ENCODE results near the gene GPC3. TPM values are rescaled to one million over a fixed set of nuclear protein-coding genes. Genes with fewer than 3 reads are reported as not detected.

Gene GPC3
- total RNA-seq, 1 donor: not detected

GRCh38 chrX:133921764-133922389, 63.5 kb downstream of the GPC3 start:
- peak; percentile 61 for TF ChIP-seq CTCF (IDR thresholded peaks at IDR 0.05; ENCODE audit: extremely low read depth, low read depth, low read length)
- Histone ChIP-seq H3K4me2 (ENCODE audit: insufficient read depth, low read length) (no peak overlapping the region), H3K79me2 (ENCODE audit: insufficient read depth, low read length) (no peaks in the 10 kb centered on the region), H3K9me3 (ENCODE audit: low read depth, low read length) (no peaks in the 10 kb centered on the region), H3K27me3 (ENCODE audit: insufficient read depth, low read length) (no peaks in the 10 kb centered on the region), H3K27ac (ENCODE audit: low read depth, low read length) (no peak overlapping the region), H4K20me1 (ENCODE audit: insufficient read depth, low read length) (no peaks in the 10 kb centered on the region), H3K4me1 (ENCODE audit: insufficient read depth, low read length) (no peaks in the 10 kb centered on the region), H2AFZ (ENCODE audit: low read length) (no peak overlapping the region), H3K4me3 (ENCODE audit: insufficient read depth, low read length) (no peak overlapping the region), H3K36me3 (ENCODE audit: insufficient read depth, low read length) (no peaks in the 10 kb centered on the region)
- no peak for DNase-seq (ENCODE audit: insufficient read length, low spot score, missing footprints)

GRCh38 chrX:133921086-133921485, 64.3 kb downstream of the GPC3 start:
- Histone ChIP-seq H3K4me2 (ENCODE audit: insufficient read depth, low read length) (no peak overlapping the region), H3K4me1 (ENCODE audit: insufficient read depth, low read length) (no peaks in the 10 kb centered on the region), H2AFZ (ENCODE audit: low read length) (no peak overlapping the region), H3K27ac (ENCODE audit: low read depth, low read length) (no peak overlapping the region), H3K27me3 (ENCODE audit: insufficient read depth, low read length) (no peaks in the 10 kb centered on the region), H3K4me3 (ENCODE audit: insufficient read depth, low read length) (no peak overlapping the region), H4K20me1 (ENCODE audit: insufficient read depth, low read length) (no peaks in the 10 kb centered on the region), H3K36me3 (ENCODE audit: insufficient read depth, low read length) (no peaks in the 10 kb centered on the region), H3K9me3 (ENCODE audit: low read depth, low read length) (no peaks in the 10 kb centered on the region), H3K79me2 (ENCODE audit: insufficient read depth, low read length) (no peaks in the 10 kb centered on the region)
- TF ChIP-seq CTCF (IDR thresholded peaks at IDR 0.05; ENCODE audit: extremely low read depth, low read depth, low read length): no peak
- DNase-seq (ENCODE audit: insufficient read length, low spot score, missing footprints): no peak

- no peaks in the 10 kb centered on the region for H3K9me3 ChIP-seq (ENCODE audit: low read depth, low read length)
- no peak overlapping the region for H3K27ac ChIP-seq (ENCODE audit: low read depth, low read length)
- no peak overlapping the region for H3K4me3 ChIP-seq (ENCODE audit: insufficient read depth, low read length)
- TF ChIP-seq CTCF (IDR thresholded peaks at IDR 0.05; ENCODE audit: extremely low read depth, low read depth, low read length): no peak
- no peak overlapping the region for H2AFZ ChIP-seq (ENCODE audit: low read length)
- no peak overlapping the region for H3K4me2 ChIP-seq (ENCODE audit: insufficient read depth, low read length)
- no peaks in the 10 kb centered on the region for H4K20me1 ChIP-seq (ENCODE audit: insufficient read depth, low read length)
- no peak for DNase-seq (ENCODE audit: insufficient read length, low spot score, missing footprints)
- H3K4me1 ChIP-seq (ENCODE audit: insufficient read depth, low read length): no peaks in the 10 kb centered on the region
- H3K36me3 ChIP-seq (ENCODE audit: insufficient read depth, low read length): no peaks in the 10 kb centered on the region
- H3K79me2 ChIP-seq (ENCODE audit: insufficient read depth, low read length): no peaks in the 10 kb centered on the region
- no peaks in the 10 kb centered on the region for H3K27me3 ChIP-seq (ENCODE audit: insufficient read depth, low read length)
Measured at GRCh38 chrX:133918361-133918771, 67.0 kb downstream of the GPC3 start.

GRCh38 chrX:133916984-133917722, 68.2 kb downstream of the GPC3 start:
- H3K4me2 ChIP-seq (ENCODE audit: insufficient read depth, low read length): no peak overlapping the region
- no peak for TF ChIP-seq CTCF (IDR thresholded peaks at IDR 0.05; ENCODE audit: extremely low read depth, low read depth, low read length)
- no peaks in the 10 kb centered on the region for H4K20me1 ChIP-seq (ENCODE audit: insufficient read depth, low read length)
- H3K4me3 ChIP-seq (ENCODE audit: insufficient read depth, low read length): no peak overlapping the region
- H3K9me3 ChIP-seq (ENCODE audit: low read depth, low read length): no peaks in the 10 kb centered on the region
- no peaks in the 10 kb centered on the region for H3K4me1 ChIP-seq (ENCODE audit: insufficient read depth, low read length)
- no peak overlapping the region for H2AFZ ChIP-seq (ENCODE audit: low read length)
- H3K36me3 ChIP-seq (ENCODE audit: insufficient read depth, low read length): no peaks in the 10 kb centered on the region
- H3K27ac ChIP-seq (ENCODE audit: low read depth, low read length): no peak overlapping the region
- no peaks in the 10 kb centered on the region for H3K79me2 ChIP-seq (ENCODE audit: insufficient read depth, low read length)
- no peaks in the 10 kb centered on the region for H3K27me3 ChIP-seq (ENCODE audit: insufficient read depth, low read length)
- DNase-seq (ENCODE audit: insufficient read length, low spot score, missing footprints): no peak

All from osteoblast (primary cell).